H1 (cell line): ENCODE measurements around the gene PTPRH. TPM values are rescaled to one million over a fixed set of nuclear protein-coding genes. Genes with fewer than 3 reads are reported as not detected.

Source experiments
- BRCA1 ChIP-seq: IDR thresholded peaks from 2 replicates; pipeline ENCODE4 v1.6.1; 2012; ENCODE audit warnings: low read depth, low read length, improper control_type of control experiment
- CHD1 ChIP-seq: IDR thresholded peaks from 2 replicates; pipeline ENCODE4 v1.6.1; 2012; ENCODE audit warnings: low read depth, low read length, improper control_type of control experiment
- HDAC2 ChIP-seq, 2 experiments: fragments of 300-600 bp in 1 of 2; sonication (generic) in 1 of 2; IDR thresholded peaks; 2 replicates each; pipeline ENCODE4 v1.6.1; 2011 to 2012; ENCODE audit warnings: low read depth in 2 of 2, low read length in 2 of 2, mild to moderate bottlenecking in 2 of 2, moderate library complexity in 2 of 2, borderline replicate concordance in 1 of 2, inconsistent platforms in 1 of 2
- KDM4A ChIP-seq: IDR thresholded peaks from one replicate; pipeline ENCODE4 v1.7.1; 2012; ENCODE audit warnings: low read depth, mild to moderate bottlenecking, moderate library complexity, low read length, inconsistent platforms; ENCODE audit not compliant: severe bottlenecking
- RAD21 ChIP-seq, 2 experiments: IDR thresholded peaks in 1 of 2; conservative IDR thresholded peaks in 1 of 2; 2 replicates each; pipeline ENCODE4 v1.6.1; 2011; ENCODE audit warnings: low read depth in 2 of 2, low read length in 2 of 2, improper control_type of control experiment in 1 of 2, inconsistent platforms in 1 of 2, mild to moderate bottlenecking in 1 of 2, moderate library complexity in 1 of 2
- RNF2 ChIP-seq: fragments of 200-900, 300-1000 bp; sonication (generic); IDR thresholded peaks from 2 replicates; pipeline ENCODE4 v1.7.1; 2016; ENCODE audit warnings: borderline replicate concordance, low read depth, mild to moderate bottlenecking, antibody characterized with exemption, low read length; ENCODE audit not compliant: poor library complexity, severe bottlenecking; ENCODE audit errors: missing control alignments
- RXRA ChIP-seq: IDR thresholded peaks from 2 replicates; pipeline ENCODE4 v1.6.1; 2011; ENCODE audit warnings: low read depth, mild to moderate bottlenecking, low read length, moderate library complexity; ENCODE audit not compliant: insufficient read depth
- SP1 ChIP-seq: IDR thresholded peaks from 2 replicates; pipeline ENCODE4 v1.6.1; 2011; ENCODE audit warnings: low read depth, low read length
- SP4 ChIP-seq: IDR thresholded peaks from 2 replicates; pipeline ENCODE4 v1.6.1; 2012; ENCODE audit warnings: low read length, inconsistent platforms
- polyA plus RNA-seq, 7 experiments: library from polyadenylated mRNA; depleted of rRNA in 3 of 7; stranded (reverse) in 5 of 7; unstranded in 2 of 7; fragments of >200 nt in 5 of 7; fragments of 200-250 nt in 2 of 7; gene quantifications; 1 replicate in 5 of 7; 2 replicates in 1 of 7; 4 replicates in 1 of 7; pipeline versions ENCODE4 v1.2.1 to v1.2.3, GENCODE V29; 2011 to 2013; ENCODE audit warnings: missing spikeins in 2 of 7, mixed read lengths in 2 of 7
- total RNA-seq: library from RNA; stranded (reverse); fragmentation: NEBNext Ultra II Directional; extraction: Animal tissue kit (Norgen Biotek cat#: 25700); gene quantifications from 2 replicates; pipeline ENCODE4 v1.2.1, GENCODE V29; 2021

PTPRH gene
- total and polyA plus RNA-seq, 2 of the 8 experiments (the other 6 are each of a cell fraction or from before 2014, with no cell fraction given): 0.30 to 0.39 TPM

DNA sequence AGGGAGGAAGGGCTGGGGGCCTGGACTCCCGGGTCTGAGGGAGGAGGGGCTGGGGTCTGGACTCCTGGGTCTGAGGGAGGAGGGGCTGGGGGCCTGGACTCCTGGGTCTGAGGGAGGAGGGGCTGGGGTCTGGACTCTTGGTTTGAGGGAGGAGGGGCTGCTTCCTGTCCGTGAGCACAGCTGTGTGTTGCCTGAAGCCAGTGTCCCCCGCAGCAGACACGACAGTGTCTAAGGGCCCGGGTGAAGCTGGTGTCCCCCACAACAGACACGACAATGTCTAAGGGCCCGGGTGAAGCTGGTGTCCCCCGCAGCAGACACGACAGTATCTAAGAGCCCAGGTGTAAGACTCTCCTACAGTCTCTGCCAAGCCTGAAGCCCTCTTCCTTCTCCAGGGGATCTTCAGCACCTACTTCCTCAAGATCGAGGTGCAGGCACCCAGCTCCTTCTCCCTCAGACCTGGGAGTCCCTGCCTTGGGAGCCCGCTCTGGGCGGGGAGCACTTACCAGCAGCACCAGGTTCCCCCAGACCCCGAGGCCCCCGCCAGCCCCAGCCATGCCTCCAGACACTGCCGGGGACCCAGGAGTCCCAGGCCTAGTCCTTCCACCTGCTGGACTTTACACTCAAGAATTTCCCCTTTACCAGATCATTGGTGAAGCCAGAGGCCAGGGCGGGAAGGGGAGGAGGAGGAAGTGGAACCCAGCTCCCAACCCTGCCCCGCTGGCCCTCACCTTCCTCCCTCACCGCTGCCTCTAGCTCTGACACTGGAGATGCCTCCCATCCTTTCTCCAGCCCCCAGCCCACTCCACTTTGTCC lies at the start of gene PTPRH (continued):
- TF ChIP-seq HDAC2 (IDR thresholded peaks at IDR 0.05; ENCODE audit: borderline replicate concordance in 1 of 2, low read depth in 2 of 2, low read length in 2 of 2): no peak
- no peak for TF ChIP-seq CHD1
- TF ChIP-seq RAD21 (IDR thresholded peaks at IDR 0.05 in 1 of 2, conservative IDR thresholded peaks at IDR 0.05 in 1 of 2; ENCODE audit: low read depth in 2 of 2, low read length in 2 of 2): no peak
- TF ChIP-seq SP4: no peak
- TF ChIP-seq BRCA1: no peak
- no peak for TF ChIP-seq RXRA
- no peak for TF ChIP-seq SP1
- no peak for TF ChIP-seq RNF2
- TF ChIP-seq KDM4A: no peak
